ENCODE measurements around the gene SEC22A.

GRCh38 chr3:123201223-123201556 lies 553 bp upstream of the SEC22A start:
- TF ChIP-seq CTCF (IDR thresholded peaks at IDR 0.05; ENCODE audit: insufficient read depth, low read length): no peak
- TF ChIP-seq, protein P1, sequence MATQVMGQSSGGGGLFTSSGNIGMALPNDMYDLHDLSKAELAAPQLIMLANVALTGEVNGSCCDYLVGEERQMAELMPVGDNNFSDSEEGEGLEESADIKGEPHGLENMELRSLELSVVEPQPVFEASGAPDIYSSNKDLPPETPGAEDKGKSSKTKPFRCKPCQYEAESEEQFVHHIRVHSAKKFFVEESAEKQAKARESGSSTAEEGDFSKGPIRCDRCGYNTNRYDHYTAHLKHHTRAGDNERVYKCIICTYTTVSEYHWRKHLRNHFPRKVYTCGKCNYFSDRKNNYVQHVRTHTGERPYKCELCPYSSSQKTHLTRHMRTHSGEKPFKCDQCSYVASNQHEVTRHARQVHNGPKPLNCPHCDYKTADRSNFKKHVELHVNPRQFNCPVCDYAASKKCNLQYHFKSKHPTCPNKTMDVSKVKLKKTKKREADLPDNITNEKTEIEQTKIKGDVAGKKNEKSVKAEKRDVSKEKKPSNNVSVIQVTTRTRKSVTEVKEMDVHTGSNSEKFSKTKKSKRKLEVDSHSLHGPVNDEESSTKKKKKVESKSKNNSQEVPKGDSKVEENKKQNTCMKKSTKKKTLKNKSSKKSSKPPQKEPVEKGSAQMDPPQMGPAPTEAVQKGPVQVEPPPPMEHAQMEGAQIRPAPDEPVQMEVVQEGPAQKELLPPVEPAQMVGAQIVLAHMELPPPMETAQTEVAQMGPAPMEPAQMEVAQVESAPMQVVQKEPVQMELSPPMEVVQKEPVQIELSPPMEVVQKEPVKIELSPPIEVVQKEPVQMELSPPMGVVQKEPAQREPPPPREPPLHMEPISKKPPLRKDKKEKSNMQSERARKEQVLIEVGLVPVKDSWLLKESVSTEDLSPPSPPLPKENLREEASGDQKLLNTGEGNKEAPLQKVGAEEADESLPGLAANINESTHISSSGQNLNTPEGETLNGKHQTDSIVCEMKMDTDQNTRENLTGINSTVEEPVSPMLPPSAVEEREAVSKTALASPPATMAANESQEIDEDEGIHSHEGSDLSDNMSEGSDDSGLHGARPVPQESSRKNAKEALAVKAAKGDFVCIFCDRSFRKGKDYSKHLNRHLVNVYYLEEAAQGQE (IDR thresholded peaks at IDR 0.05; ENCODE audit: insufficient replicate concordance, low read depth): no peak
